Esophagus squamous epithelium (tissue), 4 donors: ENCODE measurements around the gene ABCA1.

Source experiments
- CTCF ChIP-seq, 6 experiments: fragments of 450-650 bp in 4 of 6; fragments of 200-600 bp in 2 of 6; sonication (generic) in 2 of 6; IDR thresholded peaks; one replicate each; pipeline ENCODE4 v1.5.1; 2016 to 2019; ENCODE audit warnings: antibody characterized with exemption in 6 of 6, mild to moderate bottlenecking in 4 of 6, moderate library complexity in 4 of 6
- POLR2A ChIP-seq, 4 donors: fragments of 450-650 bp; IDR thresholded peaks; one replicate each; pipeline ENCODE4 v1.6.1; 2017; ENCODE audit warnings: antibody characterized with exemption in 4 of 4, mild to moderate bottlenecking in 4 of 4, moderate library complexity in 3 of 4

GRCh38 chr9:104873489-104873850 lies 54.5 kb downstream of the ABCA1 start:
- TF ChIP-seq CTCF (IDR thresholded peaks at IDR 0.05) (no peak), POLR2A (IDR thresholded peaks at IDR 0.05) (no peak)
